Hindlimb muscle (tissue), 1 donor: ENCODE measurements around the gene GRIK5. TPM values are rescaled to one million over a fixed set of nuclear protein-coding genes. Genes with fewer than 3 reads are reported as not detected.

Experiments
- polyA plus RNA-seq: library from polyadenylated mRNA; unstranded; fragments of 120-200 nt; gene quantifications from one replicate; pipeline ENCODE4 v1.2.1, GENCODE V29; 2013; ENCODE audit not compliant: insufficient read length

The GRIK5 gene
- polyA plus RNA-seq, 1 donor: 2.2 TPM

Other genes with a start within 250 kb of the GRIK5 start
- gene LYPD4, start 225.5 kb downstream of the GRIK5 start, polyA plus RNA-seq: not detected
- gene DMRTC2, start 225.2 kb downstream of the GRIK5 start, polyA plus RNA-seq: not detected
- gene RPS19, start 210.0 kb downstream of the GRIK5 start, polyA plus RNA-seq: 2,264 TPM
- gene CD79A, start 192.9 kb downstream of the GRIK5 start, polyA plus RNA-seq: 0.63 TPM
- gene ARHGEF1, start 187.0 kb downstream of the GRIK5 start, polyA plus RNA-seq: 49.2 TPM
- 0.22 TPM for gene ERFL, start 141.8 kb downstream of the GRIK5 start, polyA plus RNA-seq
- gene RABAC1, start 110.9 kb downstream of the GRIK5 start, polyA plus RNA-seq: 65.0 TPM
- not detected for gene ATP1A3, start 76.0 kb downstream of the GRIK5 start, polyA plus RNA-seq
- gene ZNF574, start 6.0 kb upstream of the GRIK5 start, polyA plus RNA-seq: 12.4 TPM
- gene POU2F2, start 62.2 kb upstream of the GRIK5 start, polyA plus RNA-seq: 2.0 TPM
- gene DEDD2, start 147.5 kb upstream of the GRIK5 start, polyA plus RNA-seq: 16.6 TPM
- 6.7 TPM for gene ZNF526, start 150.1 kb upstream of the GRIK5 start, polyA plus RNA-seq
- gene GSK3A, start 172.4 kb upstream of the GRIK5 start, polyA plus RNA-seq: 47.4 TPM
- gene ERF, start 184.9 kb upstream of the GRIK5 start, polyA plus RNA-seq: 34.5 TPM
- gene CIC, start 199.0 kb upstream of the GRIK5 start, polyA plus RNA-seq: 44.8 TPM
- 0.53 TPM for gene PRR19, start 231.9 kb upstream of the GRIK5 start, polyA plus RNA-seq
- 33.6 TPM for gene PAFAH1B3, start 232.4 kb upstream of the GRIK5 start, polyA plus RNA-seq
- gene TMEM145, start 243.1 kb upstream of the GRIK5 start, polyA plus RNA-seq: 0.41 TPM